Measurements from ENCODE around the gene DCDC1.

DCDC1 gene

DNA sequence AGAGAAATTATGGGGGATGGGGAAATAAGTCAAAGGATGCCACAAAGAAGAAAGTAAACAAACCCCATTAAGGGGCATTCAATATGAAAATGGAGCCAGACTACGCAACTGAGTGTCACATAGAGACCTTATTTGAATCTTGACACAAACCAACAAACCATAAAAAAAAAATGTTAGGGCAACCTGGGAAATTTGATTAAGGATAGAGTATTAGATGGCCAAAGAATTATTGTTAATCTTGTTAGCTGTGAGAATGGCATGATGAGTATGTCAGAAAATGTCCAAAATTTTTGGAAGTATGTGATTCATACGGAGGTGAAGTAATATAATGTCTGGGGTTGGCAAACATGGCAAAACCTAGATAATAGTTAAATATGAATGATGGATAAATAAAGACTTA lies 461.3 kb downstream of the DCDC1 start:
- TF ChIP-seq, protein P1, sequence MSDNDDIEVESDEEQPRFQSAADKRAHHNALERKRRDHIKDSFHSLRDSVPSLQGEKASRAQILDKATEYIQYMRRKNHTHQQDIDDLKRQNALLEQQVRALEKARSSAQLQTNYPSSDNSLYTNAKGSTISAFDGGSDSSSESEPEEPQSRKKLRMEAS (IDR thresholded peaks at IDR 0.05): no peak
- TF ChIP-seq, protein P2, sequence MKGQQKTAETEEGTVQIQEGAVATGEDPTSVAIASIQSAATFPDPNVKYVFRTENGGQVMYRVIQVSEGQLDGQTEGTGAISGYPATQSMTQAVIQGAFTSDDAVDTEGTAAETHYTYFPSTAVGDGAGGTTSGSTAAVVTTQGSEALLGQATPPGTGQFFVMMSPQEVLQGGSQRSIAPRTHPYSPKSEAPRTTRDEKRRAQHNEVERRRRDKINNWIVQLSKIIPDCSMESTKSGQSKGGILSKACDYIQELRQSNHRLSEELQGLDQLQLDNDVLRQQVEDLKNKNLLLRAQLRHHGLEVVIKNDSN (IDR thresholded peaks at IDR 0.05): no peak
- TF ChIP-seq CEBPB (IDR thresholded peaks at IDR 0.05) (no peak), YY1 (IDR thresholded peaks at IDR 0.05; ENCODE audit: low read depth) (no peak), TEAD4 (IDR thresholded peaks at IDR 0.05) (no peak), ZBTB7A (IDR thresholded peaks at IDR 0.05; ENCODE audit: low read depth) (no peak), FOXM1 (IDR thresholded peaks at IDR 0.05; ENCODE audit: borderline replicate concordance, low read depth) (no peak)

DNA sequence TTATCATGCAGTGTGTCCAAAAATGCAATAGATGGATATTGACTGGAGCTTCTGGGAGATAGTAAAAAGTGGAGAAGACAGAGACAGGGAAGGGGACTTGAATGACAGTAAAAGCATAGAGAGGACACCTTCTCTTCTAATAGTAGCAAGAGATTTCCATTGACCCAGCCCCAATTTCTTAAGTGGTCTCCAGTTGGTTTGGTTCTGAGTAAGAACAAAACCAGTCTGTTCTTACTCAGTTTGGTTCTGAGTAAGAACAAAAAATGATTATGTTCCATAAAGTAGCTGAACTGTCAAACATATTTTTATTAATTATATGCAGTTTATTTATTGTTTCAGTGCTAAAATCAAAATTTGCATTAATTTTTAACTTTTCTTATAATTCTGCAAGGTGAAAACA lies 466.6 kb downstream of the DCDC1 start:
- TF ChIP-seq NFIC (IDR thresholded peaks at IDR 0.05) (no peak), TAF1 (IDR thresholded peaks at IDR 0.05; ENCODE audit: low read depth) (no peak), EP300 (IDR thresholded peaks at IDR 0.05; ENCODE audit: borderline replicate concordance) (no peak), EGR1 (IDR thresholded peaks at IDR 0.05) (no peak), TEAD4 (IDR thresholded peaks at IDR 0.05) (no peak), FOXM1 (IDR thresholded peaks at IDR 0.05; ENCODE audit: borderline replicate concordance, low read depth) (no peak), ZBTB7A (IDR thresholded peaks at IDR 0.05; ENCODE audit: low read depth) (no peak), YY1 (IDR thresholded peaks at IDR 0.05; ENCODE audit: low read depth) (no peak), CEBPB (IDR thresholded peaks at IDR 0.05) (no peak), TCF12 (IDR thresholded peaks at IDR 0.05; ENCODE audit: low read depth) (no peak), RAD21 (IDR thresholded peaks at IDR 0.05; ENCODE audit: low read depth) (no peak), CREB1 (IDR thresholded peaks at IDR 0.05; ENCODE audit: low read depth) (no peak)
- TF ChIP-seq, protein P2 (IDR thresholded peaks at IDR 0.05): no peak
- TF ChIP-seq, protein P1 (IDR thresholded peaks at IDR 0.05): no peak
- TF ChIP-seq, protein P3, sequence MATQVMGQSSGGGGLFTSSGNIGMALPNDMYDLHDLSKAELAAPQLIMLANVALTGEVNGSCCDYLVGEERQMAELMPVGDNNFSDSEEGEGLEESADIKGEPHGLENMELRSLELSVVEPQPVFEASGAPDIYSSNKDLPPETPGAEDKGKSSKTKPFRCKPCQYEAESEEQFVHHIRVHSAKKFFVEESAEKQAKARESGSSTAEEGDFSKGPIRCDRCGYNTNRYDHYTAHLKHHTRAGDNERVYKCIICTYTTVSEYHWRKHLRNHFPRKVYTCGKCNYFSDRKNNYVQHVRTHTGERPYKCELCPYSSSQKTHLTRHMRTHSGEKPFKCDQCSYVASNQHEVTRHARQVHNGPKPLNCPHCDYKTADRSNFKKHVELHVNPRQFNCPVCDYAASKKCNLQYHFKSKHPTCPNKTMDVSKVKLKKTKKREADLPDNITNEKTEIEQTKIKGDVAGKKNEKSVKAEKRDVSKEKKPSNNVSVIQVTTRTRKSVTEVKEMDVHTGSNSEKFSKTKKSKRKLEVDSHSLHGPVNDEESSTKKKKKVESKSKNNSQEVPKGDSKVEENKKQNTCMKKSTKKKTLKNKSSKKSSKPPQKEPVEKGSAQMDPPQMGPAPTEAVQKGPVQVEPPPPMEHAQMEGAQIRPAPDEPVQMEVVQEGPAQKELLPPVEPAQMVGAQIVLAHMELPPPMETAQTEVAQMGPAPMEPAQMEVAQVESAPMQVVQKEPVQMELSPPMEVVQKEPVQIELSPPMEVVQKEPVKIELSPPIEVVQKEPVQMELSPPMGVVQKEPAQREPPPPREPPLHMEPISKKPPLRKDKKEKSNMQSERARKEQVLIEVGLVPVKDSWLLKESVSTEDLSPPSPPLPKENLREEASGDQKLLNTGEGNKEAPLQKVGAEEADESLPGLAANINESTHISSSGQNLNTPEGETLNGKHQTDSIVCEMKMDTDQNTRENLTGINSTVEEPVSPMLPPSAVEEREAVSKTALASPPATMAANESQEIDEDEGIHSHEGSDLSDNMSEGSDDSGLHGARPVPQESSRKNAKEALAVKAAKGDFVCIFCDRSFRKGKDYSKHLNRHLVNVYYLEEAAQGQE (IDR thresholded peaks at IDR 0.05; ENCODE audit: low read depth): no peak

DNA sequence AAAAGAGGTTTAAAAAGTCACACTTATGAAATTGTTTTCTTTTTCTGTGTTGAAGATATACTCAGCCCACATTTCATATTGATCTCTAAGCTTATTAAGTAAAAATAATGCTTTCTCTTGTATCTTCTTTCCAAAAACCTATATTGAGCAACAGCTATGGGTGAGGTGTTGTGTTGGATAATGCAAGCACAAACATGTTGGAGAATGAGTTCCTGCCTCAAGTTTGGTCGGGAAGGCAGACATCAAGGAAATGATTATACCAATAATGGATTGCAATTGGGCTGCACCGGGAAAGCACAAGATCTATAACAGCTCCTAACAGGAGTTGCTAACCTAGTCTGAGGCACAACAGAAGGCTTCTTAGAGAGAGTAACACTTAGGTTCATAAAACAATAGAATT lies 474.5 kb downstream of the DCDC1 start:
- TF ChIP-seq EP300 (IDR thresholded peaks at IDR 0.05; ENCODE audit: borderline replicate concordance) (no peak), TEAD4 (IDR thresholded peaks at IDR 0.05) (no peak), CREB1 (IDR thresholded peaks at IDR 0.05; ENCODE audit: low read depth) (no peak), CEBPB (IDR thresholded peaks at IDR 0.05) (no peak), TAF1 (IDR thresholded peaks at IDR 0.05; ENCODE audit: low read depth) (no peak), FOXM1 (IDR thresholded peaks at IDR 0.05; ENCODE audit: borderline replicate concordance, low read depth) (no peak), YY1 (IDR thresholded peaks at IDR 0.05; ENCODE audit: low read depth) (no peak), NFIC (IDR thresholded peaks at IDR 0.05) (no peak), EGR1 (IDR thresholded peaks at IDR 0.05) (no peak), RAD21 (IDR thresholded peaks at IDR 0.05; ENCODE audit: low read depth) (no peak), TCF12 (IDR thresholded peaks at IDR 0.05; ENCODE audit: low read depth) (no peak), ZBTB7A (IDR thresholded peaks at IDR 0.05; ENCODE audit: low read depth) (no peak)
- TF ChIP-seq, protein P2 (IDR thresholded peaks at IDR 0.05): no peak
- TF ChIP-seq, protein P1 (IDR thresholded peaks at IDR 0.05): no peak

DNA sequence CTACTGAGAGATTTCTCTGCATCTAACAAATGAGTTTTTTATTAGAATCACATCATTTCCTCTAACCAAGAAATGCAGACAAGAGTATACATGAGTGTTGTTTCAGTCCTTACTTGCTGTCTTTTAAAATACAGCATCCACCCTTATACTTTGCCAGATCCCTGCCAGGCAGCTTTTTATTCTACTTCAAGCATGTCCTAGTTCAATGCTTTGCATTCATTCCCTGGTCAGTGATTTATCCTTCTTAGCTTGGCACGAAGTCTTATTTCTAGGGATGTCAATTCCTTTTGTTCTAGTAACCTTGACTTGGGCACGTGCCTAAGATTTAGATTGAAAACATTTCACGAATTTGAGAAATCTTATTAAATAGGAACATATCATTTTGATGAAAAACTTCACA lies 476.2 kb downstream of the DCDC1 start:
- TF ChIP-seq, protein P3 (IDR thresholded peaks at IDR 0.05; ENCODE audit: low read depth): no peak
- no peak for TF ChIP-seq TEAD4 (IDR thresholded peaks at IDR 0.05)

DNA sequence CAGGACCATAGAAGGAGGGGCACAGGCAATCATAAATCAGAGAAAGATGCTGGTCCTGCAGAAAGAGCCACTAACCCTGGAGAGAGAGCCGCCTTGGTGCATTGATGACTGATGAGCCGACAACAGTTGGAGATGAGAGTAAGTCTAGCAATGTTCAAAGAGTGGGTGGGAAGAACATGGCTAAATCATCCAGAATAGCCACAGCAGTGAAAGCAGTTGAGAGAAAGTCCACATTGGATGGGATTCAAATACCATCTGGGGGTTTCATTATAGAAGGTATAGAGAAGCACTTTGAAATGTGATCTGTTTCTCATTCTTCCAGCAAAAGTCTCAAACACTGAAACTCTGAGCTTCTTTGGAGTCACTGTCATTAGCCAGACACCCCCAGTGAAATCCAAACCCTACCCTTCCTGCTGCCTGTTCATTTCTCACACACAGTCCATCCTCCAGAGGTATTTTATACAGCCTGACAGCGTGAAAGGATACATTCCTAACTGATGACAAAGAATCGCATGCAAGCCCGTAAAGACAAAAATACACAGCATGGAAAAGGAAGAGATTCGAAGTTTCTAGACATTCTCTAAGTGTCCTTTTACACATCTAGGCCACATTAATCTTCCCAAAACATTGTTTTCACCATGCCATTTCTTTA lies 480.3 kb downstream of the DCDC1 start:
- TF ChIP-seq NFIC (IDR thresholded peaks at IDR 0.05): no peak
- no peak for TF ChIP-seq YY1 (IDR thresholded peaks at IDR 0.05; ENCODE audit: low read depth)

All from Ishikawa (cell line).